22Rv1 (cell line): Measurements from ENCODE around the gene STC2.

Experiments
- H3K27ac ChIP-seq: fragments of 450-650 bp; 2 replicates; pipeline ENCODE4 v1.5.1; 2017
- ZFX ChIP-seq: fragments of 450-650 bp; IDR thresholded peaks from 2 replicates; pipeline ENCODE4 v1.6.1; 2017; ENCODE audit warnings: antibody characterized with exemption, borderline replicate concordance
- TF ChIP-seq, protein P1 (sequence below): fragments of 450-650 bp; IDR thresholded peaks from 2 replicates; pipeline ENCODE4 v1.5.1; 2017; ENCODE audit warnings: mild to moderate bottlenecking

Gene STC2

DNA sequence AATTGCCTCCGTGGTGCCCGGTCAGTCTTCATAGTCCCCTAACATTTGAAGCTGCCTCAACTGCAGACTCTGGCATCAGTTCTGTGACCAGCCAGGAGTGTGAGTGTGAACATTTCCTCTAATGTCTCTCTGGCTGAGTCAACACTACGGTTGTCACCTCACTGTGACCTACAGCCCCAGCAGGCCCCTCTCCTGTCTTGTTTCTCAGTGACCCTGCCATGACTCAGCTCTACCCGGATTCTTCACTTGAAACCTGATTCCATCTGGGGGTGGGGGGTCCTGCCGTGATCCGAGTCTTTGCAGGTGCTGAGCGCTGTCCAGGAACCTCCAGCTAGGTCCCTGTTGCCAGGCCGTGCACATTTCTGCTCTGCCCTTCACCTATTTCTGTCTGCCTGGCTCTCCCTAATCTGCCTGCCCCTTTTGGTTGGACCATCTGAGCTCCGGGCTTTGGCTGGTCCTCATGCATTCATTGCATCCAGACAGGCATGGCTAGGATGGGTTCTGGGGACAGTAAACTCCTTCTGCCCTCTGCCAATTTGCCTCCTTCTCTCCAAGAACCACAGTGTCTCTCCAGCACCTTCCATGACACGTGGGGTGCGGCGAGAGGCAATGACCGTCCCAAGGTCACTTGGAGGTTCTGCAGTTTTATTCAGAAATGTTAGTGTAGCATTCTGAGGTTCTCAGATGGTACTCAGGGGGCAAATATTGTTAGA, 24.2 kb downstream of the STC2 start:
- TF ChIP-seq, protein P1, sequence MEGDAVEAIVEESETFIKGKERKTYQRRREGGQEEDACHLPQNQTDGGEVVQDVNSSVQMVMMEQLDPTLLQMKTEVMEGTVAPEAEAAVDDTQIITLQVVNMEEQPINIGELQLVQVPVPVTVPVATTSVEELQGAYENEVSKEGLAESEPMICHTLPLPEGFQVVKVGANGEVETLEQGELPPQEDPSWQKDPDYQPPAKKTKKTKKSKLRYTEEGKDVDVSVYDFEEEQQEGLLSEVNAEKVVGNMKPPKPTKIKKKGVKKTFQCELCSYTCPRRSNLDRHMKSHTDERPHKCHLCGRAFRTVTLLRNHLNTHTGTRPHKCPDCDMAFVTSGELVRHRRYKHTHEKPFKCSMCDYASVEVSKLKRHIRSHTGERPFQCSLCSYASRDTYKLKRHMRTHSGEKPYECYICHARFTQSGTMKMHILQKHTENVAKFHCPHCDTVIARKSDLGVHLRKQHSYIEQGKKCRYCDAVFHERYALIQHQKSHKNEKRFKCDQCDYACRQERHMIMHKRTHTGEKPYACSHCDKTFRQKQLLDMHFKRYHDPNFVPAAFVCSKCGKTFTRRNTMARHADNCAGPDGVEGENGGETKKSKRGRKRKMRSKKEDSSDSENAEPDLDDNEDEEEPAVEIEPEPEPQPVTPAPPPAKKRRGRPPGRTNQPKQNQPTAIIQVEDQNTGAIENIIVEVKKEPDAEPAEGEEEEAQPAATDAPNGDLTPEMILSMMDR, result no peak
- no peak for TF ChIP-seq ZFX
- no peak overlapping the region for H3K27ac ChIP-seq

DNA sequence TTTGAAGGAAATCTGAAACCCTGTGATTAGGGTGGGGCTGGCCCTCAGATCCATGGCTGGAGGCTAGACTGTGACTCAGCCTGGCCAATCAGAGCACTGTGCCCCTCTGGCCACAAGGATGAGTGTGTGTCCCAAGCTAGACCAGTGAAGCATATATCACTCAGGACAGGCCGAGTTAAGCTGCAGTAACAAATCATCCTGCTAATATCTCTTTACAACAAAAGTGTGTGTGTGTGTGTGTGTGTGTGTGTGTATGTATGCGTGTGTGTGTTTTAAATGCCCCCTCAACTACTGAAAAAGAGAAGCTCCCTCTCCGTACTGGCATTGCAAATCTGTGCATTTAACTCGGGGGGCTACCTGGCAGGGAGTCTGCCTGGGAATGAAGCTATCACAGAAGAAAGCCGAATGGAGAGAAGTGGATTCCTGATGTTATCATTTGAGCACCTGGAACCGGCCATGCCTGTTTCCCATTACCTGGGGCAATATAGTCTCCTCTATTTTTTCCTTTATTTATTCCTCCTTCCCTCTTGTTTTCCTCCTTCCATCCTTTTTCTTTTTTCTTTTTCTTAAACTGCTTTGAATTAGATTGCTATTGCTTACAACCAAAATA, 25.6 kb downstream of the STC2 start:
- no peak for TF ChIP-seq ZFX
- TF ChIP-seq, protein P1, result no peak
- H3K27ac ChIP-seq, result no peak overlapping the region

DNA sequence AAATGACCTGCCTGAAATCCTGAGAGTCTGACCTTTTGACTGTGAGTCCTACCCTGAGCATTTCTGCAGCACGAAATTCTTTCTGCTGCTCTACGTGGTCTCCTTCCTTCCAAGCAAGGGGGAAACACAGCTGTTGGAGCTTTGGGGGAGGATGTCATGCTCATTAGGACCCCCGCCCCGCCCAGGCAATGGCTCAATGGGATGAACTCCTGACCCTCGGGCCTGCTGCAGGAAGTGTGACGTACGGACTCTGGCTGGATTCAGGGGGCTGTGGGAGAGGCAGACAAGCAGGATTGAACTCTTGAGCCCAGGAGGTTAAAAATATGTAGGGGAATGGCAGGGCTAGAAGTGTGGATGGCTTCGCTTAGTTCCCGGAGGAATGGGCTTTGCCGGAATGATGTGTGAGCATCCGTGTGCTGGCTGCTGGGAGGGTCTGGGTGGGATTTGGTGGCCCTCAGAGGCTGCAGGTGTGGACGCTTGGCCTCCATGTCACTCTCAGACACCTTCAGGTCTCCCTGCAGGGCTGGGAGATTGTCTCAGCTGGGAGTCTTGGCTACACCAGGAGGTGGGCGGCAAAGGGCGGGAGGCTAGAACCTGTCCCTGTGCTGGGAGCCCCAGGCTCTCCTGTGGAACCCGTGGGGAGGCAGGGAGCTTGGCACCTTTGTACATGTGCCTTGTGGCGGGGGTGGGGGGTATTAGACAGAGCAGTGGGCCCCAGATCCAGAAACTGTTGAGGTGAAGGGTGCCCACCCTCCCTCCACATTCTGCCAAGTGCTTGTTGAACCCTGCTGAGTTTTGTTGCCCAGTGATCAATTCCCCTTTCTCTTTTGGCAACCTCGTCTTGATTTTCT, 26.3 kb downstream of the STC2 start:
- no peak overlapping the region for H3K27ac ChIP-seq
- TF ChIP-seq, protein P1, result no peak
- TF ChIP-seq ZFX, result no peak

DNA sequence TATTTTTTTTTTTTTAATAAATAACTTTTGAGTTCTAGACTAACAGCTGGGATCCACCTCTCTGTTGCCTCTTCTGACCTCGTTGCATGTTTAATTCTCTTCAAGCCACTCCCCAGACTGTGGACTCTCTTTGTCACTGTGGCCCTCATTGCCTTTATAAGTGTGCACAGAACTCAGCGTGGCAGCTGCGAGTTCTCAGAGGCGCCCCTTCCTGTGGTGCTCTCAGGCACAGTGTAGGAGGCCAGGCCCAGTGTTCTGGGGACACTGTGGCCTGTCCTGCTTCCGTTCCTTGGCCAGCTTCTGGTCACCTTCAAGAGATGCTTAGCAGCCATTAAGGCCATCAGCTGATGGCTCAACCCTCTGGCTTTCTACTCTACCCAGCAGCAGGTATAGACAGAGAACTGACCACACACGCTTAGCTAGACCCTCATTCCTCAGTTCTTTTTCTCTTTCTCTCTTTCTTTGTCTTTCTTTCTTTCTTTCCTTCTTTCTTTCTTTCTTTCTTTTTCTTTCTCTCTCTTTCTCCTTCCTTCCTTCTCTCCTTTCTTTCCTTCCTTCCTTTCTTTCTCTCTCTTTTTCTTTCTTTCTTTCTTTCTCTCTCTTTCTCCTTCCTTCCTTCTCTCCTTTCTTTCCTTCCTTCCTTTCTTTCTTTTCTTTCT, 27.7 kb downstream of the STC2 start:
- TF ChIP-seq, protein P1, result no peak
- no peak for TF ChIP-seq ZFX
- H3K27ac ChIP-seq, result no peak overlapping the region

DNA sequence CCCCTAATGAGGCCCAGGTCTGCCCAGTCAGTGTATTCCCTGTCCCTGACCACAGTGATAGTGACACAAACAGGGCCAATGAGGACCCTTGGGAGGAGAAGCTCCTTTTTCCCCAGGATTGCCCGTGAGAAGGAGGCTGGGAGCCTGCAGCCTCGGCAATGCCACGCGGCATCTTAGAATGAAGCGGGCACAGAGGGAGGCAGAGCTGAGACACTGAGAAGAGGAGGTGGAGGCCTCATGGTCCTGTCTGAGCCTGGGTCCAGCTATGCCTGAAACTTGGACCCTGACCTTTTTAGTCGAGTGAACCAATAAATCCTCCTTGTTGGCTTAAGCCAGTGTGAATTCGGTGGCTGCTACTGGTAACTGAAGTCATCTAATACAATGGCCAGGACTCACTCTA, 28.4 kb downstream of the STC2 start:
- no peak overlapping the region for H3K27ac ChIP-seq
- TF ChIP-seq, protein P1, result no peak
- TF ChIP-seq ZFX, result no peak

DNA sequence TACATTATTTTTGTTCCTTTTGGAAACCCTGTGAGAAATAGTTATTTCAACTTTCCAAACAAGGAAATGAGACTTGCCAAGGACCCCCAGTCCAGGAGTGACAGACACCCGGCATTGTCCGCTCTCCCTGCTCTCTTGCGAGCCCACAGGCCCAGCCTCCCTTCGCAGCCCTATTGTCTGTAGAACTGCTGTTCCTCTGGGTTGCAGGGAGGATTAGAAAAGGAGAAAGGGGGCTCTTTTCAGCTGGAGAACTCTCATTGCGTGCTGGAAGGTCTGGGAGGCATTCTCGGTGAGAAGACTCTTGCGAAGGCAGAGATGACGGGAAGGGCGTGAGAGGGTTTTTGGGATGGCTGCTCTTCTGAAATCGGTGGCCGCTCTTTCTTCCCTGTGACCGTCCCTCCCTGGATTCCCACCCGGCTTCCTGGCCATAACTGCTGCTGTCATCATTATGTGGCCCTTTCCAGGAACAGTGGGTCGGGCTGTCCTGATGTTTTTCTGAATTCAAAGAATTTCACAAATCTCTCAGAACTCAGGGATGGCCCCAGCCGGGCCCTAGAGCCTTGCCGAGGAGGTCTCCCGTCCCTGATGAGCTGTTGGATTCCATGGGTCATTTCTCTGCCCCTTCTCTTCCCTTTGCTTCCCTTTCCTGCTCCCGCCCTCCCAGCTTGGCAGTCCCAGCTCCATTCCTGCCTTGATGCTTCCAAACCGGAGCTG, 29.8 kb downstream of the STC2 start:
- H3K27ac ChIP-seq, result no peak overlapping the region
- TF ChIP-seq ZFX, result no peak
- TF ChIP-seq, protein P1, result no peak
